Keratinocyte (primary cell): ENCODE data around the gene CLCN4. TPM values are rescaled to one million over a fixed set of nuclear protein-coding genes. Genes with fewer than 3 reads are reported as not detected.

ENCODE experiments used
- DNase-seq: peaks from one replicate; pipeline ENCODE4 v3.0.0-alpha.2; 2011; ENCODE audit warnings: low read depth, missing footprints, low spot score
- FAIRE-seq: peaks from 2 replicates; lab custom pipeline; 2011; peaks lifted over from hg19 to GRCh38; lab: Jason Lieb, UNC
- H2AFZ ChIP-seq: 2 replicates; pipeline ENCODE4 v1.6.0; 2012; ENCODE audit warnings: low read length, control low read depth, inconsistent platforms; ENCODE audit not compliant: control insufficient read depth
- H3K27ac ChIP-seq: 2 replicates; pipeline ENCODE4 v1.5.1; 2011; ENCODE audit warnings: low read length; ENCODE audit not compliant: control insufficient read depth, insufficient read depth
- H3K27me3 ChIP-seq: 3 replicates; pipeline ENCODE4 v1.6.0; 2011; ENCODE audit warnings: low read length; ENCODE audit not compliant: control insufficient read depth, insufficient read depth; ENCODE audit errors: extremely low read depth
- H3K36me3 ChIP-seq, 2 experiments: 2 replicates in 1 of 2; 3 replicates in 1 of 2; pipeline ENCODE4 v1.5.1; 2011; ENCODE audit warnings: low read length in 2 of 2, mild to moderate bottlenecking in 1 of 2; ENCODE audit not compliant: control insufficient read depth in 2 of 2, insufficient read depth in 2 of 2; ENCODE audit errors: extremely low read depth in 1 of 2
- H3K4me1 ChIP-seq: 3 replicates; pipeline ENCODE4 v1.5.1; 2011; ENCODE audit warnings: low read length; ENCODE audit not compliant: control insufficient read depth, insufficient read depth; ENCODE audit errors: extremely low read depth
- H3K4me2 ChIP-seq: 3 replicates; pipeline ENCODE4 v1.6.0; 2011; ENCODE audit warnings: low read depth, low read length; ENCODE audit not compliant: control insufficient read depth, insufficient read depth; ENCODE audit errors: extremely low read depth
- H3K4me3 ChIP-seq, 3 experiments: fragments of 200-600 bp in 1 of 3; sonication (generic) in 1 of 3; 2 replicates in 2 of 3; 3 replicates in 1 of 3; pipeline ENCODE4 v1.5.1; 2011 to 2016; ENCODE audit warnings: low read length in 3 of 3, mild to moderate bottlenecking in 3 of 3, control low read depth in 2 of 3, inconsistent platforms in 1 of 3, low read depth in 1 of 3, mixed read lengths in 1 of 3, mixed run types in 1 of 3, moderate library complexity in 1 of 3; ENCODE audit not compliant: control insufficient read depth in 2 of 3, insufficient read depth in 2 of 3; ENCODE audit errors: extremely low read depth in 1 of 3
- H3K79me2 ChIP-seq: 2 replicates; pipeline ENCODE4 v1.6.0; 2012; ENCODE audit warnings: low read length; ENCODE audit not compliant: control insufficient read depth, insufficient read depth
- H3K9ac ChIP-seq: 3 replicates; pipeline ENCODE4 v1.6.0; 2011; ENCODE audit warnings: low read length; ENCODE audit not compliant: control insufficient read depth, insufficient read depth; ENCODE audit errors: extremely low read depth
- H3K9me1 ChIP-seq: 3 replicates; pipeline ENCODE4 v1.6.0; 2011; ENCODE audit warnings: low read length; ENCODE audit not compliant: control insufficient read depth, insufficient read depth; ENCODE audit errors: extremely low read depth
- H3K9me3 ChIP-seq: 2 replicates; pipeline ENCODE4 v1.5.1; 2012; ENCODE audit warnings: low read depth, low read length; ENCODE audit not compliant: control insufficient read depth
- H4K20me1 ChIP-seq: 3 replicates; pipeline ENCODE4 v1.6.0; 2011; ENCODE audit warnings: low read length; ENCODE audit not compliant: control insufficient read depth, insufficient read depth; ENCODE audit errors: extremely low read depth
- CTCF ChIP-seq, 3 experiments: IDR thresholded peaks in 1 of 3; conservative IDR thresholded peaks in 1 of 3; optimal IDR thresholded peaks in 1 of 3; 2 replicates in 2 of 3; 3 replicates in 1 of 3; pipeline versions ENCODE3 to v1.5.1; 2011; ENCODE audit warnings: low read length in 3 of 3, mild to moderate bottlenecking in 3 of 3, moderate library complexity in 2 of 3, control low read depth in 1 of 3, inconsistent platforms in 1 of 3; ENCODE audit not compliant: insufficient read depth in 2 of 3; ENCODE audit errors: extremely low read depth in 1 of 3
- EZH2 ChIP-seq: IDR thresholded peaks from one replicate; pipeline ENCODE4 v1.6.1; 2012; ENCODE audit warnings: inconsistent platforms, mild to moderate bottlenecking, low read length, moderate library complexity
- dilution Hi-C: fragments of 300-500 bp; cut with MboI; formaldehyde crosslinking; loops from one replicate; pipeline ENCODE4 v1.7.0; 2020; ENCODE audit warnings: low sequenced_read_pairs; ENCODE audit not compliant: extremely low pct_ligation_motif_present
- polyA plus RNA-seq, 5 experiments: library from polyadenylated mRNA; depleted of rRNA in 3 of 5; stranded (reverse) in 3 of 5; stranded (forward) in 1 of 5; unstranded in 1 of 5; fragments of >200 nt; gene quantifications; 1 replicate in 1 of 5; 2 replicates in 3 of 5; 3 replicates in 1 of 5; pipeline versions ENCODE4 v1.2.1 to v1.2.3, GENCODE V29; 2011 to 2012; ENCODE audit warnings: missing spikeins in 2 of 5, low read depth in 1 of 5, low replicate concordance in 1 of 5

The CLCN4 gene
- polyA plus RNA-seq, 1 donor (not counting 4 experiments of a cell fraction or from before 2014, with no cell fraction given), result 0.24 TPM

- H3K4me3 ChIP-seq, result no peak overlapping the region
- dilution Hi-C loops, result no loop called here
- no peak for TF ChIP-seq CTCF (optimal IDR thresholded peaks at IDR 0.05 in 1 of 3, IDR thresholded peaks at IDR 0.05 in 1 of 3, conservative IDR thresholded peaks at IDR 0.05 in 1 of 3; ENCODE audit: extremely low read depth in 1 of 3, insufficient read depth in 2 of 3, low read length in 3 of 3)
- TF ChIP-seq EZH2, result no peak
- FAIRE-seq (no peak), DNase-seq (no peak)
- no peaks in the 10 kb centered on the region for H4K20me1 ChIP-seq
- H3K9ac ChIP-seq, result no peak overlapping the region
- no peaks in the 10 kb centered on the region for H3K27me3 ChIP-seq
- no peak overlapping the region for H3K27ac ChIP-seq
- H3K79me2 ChIP-seq, result no peaks in the 10 kb centered on the region
- peaks cover 7% of the 10 kb centered on the region for H3K4me1 ChIP-seq
- H3K9me3 ChIP-seq, result no peaks in the 10 kb centered on the region
- no peak overlapping the region for H3K4me2 ChIP-seq
- H2AFZ ChIP-seq, result no peak overlapping the region
- no peaks in the 10 kb centered on the region for H3K9me1 ChIP-seq
- H3K36me3 ChIP-seq, result no peaks in the 10 kb centered on the region
Measured at GRCh38 chrX:10240918-10241317, 84.1 kb downstream of the CLCN4 start.

- DNase-seq (no peak), FAIRE-seq (no peak)
- no peaks in the 10 kb centered on the region for H3K79me2 ChIP-seq
- peaks cover 7% of the 10 kb centered on the region for H3K4me1 ChIP-seq
- TF ChIP-seq CTCF (optimal IDR thresholded peaks at IDR 0.05 in 1 of 3, IDR thresholded peaks at IDR 0.05 in 1 of 3, conservative IDR thresholded peaks at IDR 0.05 in 1 of 3; ENCODE audit: extremely low read depth in 1 of 3, insufficient read depth in 2 of 3, low read length in 3 of 3) (no peak), EZH2 (no peak)
- H3K9me1 ChIP-seq, result no peaks in the 10 kb centered on the region
- H3K36me3 ChIP-seq, result no peaks in the 10 kb centered on the region
- no peaks in the 10 kb centered on the region for H3K27me3 ChIP-seq
- H3K9ac ChIP-seq, result no peak overlapping the region
- no peaks in the 10 kb centered on the region for H4K20me1 ChIP-seq
- H3K27ac ChIP-seq, result no peak overlapping the region
- no peaks in the 10 kb centered on the region for H3K9me3 ChIP-seq
- H2AFZ ChIP-seq, result no peak overlapping the region
- H3K4me3 ChIP-seq, result no peak overlapping the region
- no peak overlapping the region for H3K4me2 ChIP-seq
- dilution Hi-C loops, result no loop called here
Measured at GRCh38 chrX:10242026-10242425, 85.3 kb downstream of the CLCN4 start.
